ENCODE measurements around the gene GTSE1.
"Not testable (repeated sequence)": the region's sequence is repeated elsewhere in the genome, so short reads cannot be mapped to it uniquely, and the experiment has no call there.

The GTSE1 gene, protein sequence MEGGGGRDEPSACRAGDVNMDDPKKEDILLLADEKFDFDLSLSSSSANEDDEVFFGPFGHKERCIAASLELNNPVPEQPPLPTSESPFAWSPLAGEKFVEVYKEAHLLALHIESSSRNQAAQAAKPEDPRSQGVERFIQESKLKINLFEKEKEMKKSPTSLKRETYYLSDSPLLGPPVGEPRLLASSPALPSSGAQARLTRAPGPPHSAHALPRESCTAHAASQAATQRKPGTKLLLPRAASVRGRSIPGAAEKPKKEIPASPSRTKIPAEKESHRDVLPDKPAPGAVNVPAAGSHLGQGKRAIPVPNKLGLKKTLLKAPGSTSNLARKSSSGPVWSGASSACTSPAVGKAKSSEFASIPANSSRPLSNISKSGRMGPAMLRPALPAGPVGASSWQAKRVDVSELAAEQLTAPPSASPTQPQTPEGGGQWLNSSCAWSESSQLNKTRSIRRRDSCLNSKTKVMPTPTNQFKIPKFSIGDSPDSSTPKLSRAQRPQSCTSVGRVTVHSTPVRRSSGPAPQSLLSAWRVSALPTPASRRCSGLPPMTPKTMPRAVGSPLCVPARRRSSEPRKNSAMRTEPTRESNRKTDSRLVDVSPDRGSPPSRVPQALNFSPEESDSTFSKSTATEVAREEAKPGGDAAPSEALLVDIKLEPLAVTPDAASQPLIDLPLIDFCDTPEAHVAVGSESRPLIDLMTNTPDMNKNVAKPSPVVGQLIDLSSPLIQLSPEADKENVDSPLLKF

GRCh38 chr22:46296257-46297150 is at the start of gene GTSE1:
GTSE1 (plus strand) TSS chr22:46296870; CDS start chr22:46297401, 531 bp downstream.
- peak; percentile 97 for DNase-seq

DNA sequence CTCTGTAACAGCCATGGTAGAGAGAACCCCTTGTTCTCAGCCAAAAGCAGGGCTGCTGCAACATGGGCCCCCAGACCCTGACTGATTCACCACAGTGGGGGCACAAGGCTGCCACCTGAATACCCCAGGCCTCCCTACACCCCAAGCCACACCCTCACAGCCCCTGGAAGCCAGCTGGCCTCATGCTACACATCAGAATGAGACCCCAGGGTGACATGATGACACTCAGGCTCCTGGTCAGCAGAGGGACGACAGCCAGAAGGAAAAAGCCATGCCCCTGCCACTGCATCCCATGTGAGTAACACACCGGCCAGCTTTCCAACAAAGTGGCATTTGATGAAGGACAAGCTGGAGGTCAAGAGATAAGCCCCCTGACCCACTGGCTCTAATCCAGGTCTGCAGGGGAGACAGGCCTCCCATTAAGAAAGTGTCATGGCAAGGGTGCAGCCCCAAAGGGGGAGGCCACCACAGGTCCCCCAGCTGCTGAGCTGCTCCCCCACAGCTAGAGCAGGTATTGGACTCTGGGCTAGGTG is 49.2 kb upstream of the GTSE1 start:
- no peak for DNase-seq

- peak; percentile 96 for DNase-seq
Observed at GRCh38 chr22:46250035-46250782, 46.5 kb upstream of the GTSE1 start, which contains the start of gene CDPF1. CDPF1 (minus strand) TSS chr22:46250293; CDS start chr22:46248284, 2,009 bp downstream.

- no peak for DNase-seq
Observed at GRCh38 chr22:46250783-46251125, 45.9 kb upstream of the GTSE1 start.

GRCh38 chr22:46251266-46251665 is 45.4 kb upstream of the GTSE1 start:
- no peak for DNase-seq

DNA sequence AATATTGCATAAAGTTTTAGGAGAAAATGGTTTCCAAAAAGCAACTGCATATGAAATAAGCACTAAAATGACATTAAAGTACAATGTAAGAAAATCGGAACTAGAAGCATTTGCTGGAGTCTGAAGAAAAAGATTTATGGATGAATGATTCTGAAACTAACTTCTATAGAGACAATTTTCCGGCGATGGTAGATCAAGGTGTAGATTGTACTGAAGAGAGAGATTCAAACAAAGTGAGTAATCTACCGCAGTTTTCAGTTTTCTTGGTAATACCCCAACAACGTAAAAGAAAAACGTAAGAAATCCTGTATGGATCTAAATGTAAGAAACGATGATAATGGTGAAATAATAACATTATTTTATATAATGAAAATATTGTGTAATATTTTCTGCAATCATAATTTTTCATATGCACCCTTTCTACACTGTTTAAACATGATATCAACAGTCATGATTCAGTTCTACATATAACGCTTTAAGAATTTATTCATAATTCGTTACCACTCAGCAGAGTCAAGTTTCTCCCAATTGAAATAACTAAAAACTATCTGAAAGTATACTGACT is 44.8 kb upstream of the GTSE1 start:
- no peak for DNase-seq

- no peak for DNase-seq
Observed at GRCh38 chr22:46256358-46256958, 40.2 kb upstream of the GTSE1 start.

DNA sequence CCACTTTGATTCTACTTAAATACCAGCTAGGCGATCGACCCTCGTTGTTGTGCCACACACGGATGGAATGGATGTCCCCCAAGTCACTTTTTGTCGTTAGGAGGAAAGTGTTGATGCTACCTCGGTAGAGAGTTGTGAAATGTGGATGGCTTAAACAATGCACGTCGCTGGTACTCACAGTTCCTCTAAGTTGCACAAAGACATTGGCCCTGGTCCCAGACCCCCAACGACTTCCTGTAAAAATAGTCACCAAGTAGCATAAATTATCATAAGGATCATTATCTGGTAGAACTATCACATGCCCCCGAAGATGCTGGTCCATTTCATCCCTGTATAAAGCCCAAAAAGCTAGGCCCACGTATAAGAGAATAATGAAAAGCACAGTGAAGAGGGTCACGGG is 37.3 kb upstream of the GTSE1 start:
- DNase-seq, result no peak

DNA sequence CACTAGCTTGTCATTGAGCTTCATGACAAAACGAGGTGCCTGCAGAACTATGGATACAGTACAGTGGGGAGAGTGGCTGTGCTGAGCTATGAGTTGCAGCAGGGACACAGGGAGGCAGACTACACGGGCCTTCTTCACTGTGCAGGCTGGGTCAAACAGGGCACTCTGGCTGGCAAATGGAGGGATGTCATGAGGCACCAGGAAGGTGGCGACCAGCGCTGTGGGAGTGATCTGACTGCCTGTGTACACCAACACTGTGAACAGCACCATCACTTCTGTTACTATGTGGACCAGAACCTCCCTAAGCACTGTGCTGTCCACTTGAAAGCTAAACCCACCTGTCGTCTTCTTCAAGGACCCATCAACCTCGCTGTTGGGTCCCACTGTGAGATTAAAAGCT is 36.6 kb upstream of the GTSE1 start:
- DNase-seq, result no peak

DNA sequence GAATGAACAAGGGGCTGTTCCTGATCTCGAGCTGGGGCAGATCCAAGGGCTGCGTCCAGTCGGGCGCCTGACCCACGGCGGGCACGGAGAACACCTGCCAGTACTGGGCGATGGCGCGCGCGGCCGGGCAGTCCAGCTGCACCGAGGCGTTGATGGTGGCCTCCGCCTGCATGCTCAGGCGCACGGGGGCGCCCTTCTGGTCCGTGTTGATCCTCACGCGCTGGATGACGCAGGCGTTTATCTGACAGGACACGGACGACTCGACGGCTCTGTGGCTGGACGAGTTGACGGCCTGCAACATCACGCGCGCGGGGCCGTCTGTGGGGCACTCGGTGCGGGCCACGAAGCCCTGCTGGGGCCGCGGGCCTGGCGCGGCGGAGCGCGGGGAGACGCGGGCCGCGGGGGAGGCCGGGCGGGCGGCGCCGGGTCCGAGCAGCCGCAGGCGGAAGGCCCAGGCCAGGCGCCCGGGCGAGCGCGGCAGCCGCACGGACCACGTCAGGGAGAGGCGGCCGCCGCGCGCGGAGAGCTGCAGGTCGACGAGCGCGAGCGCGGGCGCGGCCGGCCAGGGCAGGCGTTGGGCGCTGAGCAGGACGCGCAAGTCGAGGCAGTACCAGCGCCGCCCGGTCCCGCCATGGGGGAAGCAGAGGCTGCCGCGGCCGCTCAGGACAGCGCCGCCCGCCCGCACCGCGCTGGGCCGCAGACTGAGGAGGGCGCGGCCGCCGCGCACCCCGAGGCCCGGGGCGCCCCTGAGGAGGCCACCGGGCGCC is 34.0 kb upstream of the GTSE1 start:
- no peak for DNase-seq

GRCh38 chr22:46263216-46263590 is 33.5 kb upstream of the GTSE1 start, which contains the start of gene PKDREJ:
PKDREJ (minus strand) TSS chr22:46263343; CDS start chr22:46263322, 21 bp downstream.
- no peak for DNase-seq

DNA sequence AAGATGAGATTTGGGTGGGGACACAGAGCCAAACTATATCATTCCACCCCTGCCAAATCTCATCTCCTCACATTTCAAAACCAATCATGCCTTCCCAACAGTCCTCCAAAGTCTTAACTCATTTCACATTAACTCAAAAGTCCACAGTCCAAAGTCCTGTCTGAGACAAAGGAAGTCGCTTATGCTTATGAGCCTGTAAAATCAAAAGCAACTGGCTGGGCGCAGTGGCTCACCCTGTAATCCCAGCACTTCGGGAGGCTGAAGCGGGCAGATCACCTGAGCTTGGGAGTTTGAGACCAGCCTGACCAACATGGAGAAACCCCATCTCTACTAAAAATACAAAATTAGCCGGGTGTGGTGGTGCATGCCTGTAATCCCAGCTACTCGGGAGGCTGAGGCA is 32.1 kb upstream of the GTSE1 start:
- DNase-seq, result not testable (repeated sequence)

DNA sequence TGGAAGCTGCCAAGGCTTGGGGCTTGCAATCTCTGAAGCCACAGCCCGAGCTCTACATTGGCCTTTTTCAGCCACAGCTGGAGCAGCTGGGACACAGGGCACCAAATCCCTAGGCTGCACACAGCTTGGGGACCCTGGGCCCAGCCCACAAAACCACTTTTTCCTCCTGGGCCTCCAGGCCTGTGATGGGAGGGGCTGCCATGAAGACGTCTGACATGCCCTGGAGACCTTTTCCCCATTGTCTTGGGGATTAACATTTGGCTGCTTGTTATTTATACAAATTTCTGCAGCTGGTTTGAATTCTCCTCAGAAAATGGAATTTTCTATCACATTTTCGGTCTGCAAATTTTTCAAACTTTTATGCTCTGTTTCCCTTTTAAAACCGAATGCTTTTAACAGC is 31.0 kb upstream of the GTSE1 start:
- DNase-seq, result not testable (repeated sequence)

DNA sequence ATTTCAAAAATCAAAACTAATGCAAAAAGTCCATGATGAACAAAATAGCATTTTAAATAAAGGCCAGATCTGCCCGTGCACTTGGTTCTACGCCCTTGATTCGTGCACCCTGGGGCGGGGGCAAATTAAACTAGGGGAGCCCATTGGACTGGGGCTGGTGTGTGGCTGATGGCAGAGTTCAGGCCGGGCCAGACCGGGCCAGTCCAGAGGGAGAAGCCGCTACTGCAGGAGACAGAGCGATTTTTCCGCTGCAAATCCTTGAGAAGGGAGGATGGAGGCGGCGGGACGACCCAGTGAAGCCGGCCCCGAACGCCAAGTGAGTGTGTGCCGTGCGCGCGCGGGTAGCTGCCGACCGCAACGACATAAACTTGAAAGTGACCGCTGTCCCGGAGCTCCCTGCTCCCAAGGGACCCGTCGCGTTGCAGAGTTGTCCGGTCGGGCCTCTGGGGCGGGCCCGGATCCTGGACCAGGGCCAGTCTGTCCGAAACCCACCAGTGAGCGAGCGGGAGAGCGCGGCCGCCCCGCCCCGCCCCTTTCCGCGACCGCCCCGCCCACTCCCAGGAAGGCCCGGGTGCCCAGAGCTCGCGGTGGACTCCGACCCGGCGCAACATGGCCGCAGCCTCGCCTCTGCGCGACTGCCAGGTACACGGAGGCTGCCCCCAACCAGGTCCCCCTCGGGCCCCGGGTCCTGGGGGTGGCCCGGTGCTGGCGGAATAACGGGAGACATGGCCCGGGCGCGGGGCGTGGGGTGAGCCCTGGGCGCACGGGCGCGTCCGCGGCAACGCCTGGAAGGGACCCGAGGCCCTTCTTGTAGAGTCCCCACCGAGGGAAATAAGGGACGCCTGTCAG is 29.0 kb upstream of the GTSE1 start, which contains the start of gene TTC38:
Gene TTC38, plus strand, starts transcription at position 578 of the 849 bp plus-strand sequence. Its CDS starts 32 bp downstream, at position 610.
- DNase-seq, result peak; percentile 83

DNA sequence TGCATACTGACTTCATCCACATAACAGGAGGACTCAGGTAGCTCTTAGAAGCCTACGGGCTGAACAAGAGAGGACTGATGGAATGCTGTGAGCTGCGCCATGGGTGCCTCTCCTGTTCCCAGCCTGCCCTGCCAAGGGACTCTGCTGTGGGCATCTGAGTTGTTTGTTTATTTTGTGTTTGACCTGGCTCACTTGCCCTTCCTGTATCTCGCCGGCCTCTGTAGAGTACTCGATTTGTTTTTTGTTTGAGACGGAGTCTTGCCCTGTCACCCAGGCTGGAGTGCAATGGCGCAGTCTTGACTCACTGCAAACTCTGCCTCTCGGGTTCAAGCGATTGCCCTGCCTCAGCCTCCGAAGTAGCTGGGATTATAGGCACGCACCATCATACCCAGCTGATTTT is 27.1 kb upstream of the GTSE1 start:
- no peak for DNase-seq

DNA sequence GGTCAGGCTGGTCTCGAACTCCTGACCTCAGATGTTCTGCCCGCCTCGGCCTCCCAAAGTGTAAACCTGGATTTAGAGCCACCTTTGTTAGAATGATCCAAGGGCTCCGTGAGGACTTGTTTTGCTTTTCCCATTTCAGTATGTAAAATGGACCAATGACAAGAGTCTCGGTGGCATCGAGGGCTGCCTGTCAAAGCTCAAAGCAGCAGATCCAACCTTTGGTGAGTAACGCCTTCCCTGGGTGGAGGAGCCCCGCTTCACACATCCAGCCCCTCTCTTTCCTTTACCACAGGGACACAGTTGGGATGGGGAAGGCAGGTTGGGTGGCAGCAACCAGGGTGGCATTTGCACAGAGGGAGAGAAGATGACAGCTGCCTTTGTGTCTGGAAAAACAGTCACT is 24.5 kb upstream of the GTSE1 start:
- DNase-seq, result no peak

DNA sequence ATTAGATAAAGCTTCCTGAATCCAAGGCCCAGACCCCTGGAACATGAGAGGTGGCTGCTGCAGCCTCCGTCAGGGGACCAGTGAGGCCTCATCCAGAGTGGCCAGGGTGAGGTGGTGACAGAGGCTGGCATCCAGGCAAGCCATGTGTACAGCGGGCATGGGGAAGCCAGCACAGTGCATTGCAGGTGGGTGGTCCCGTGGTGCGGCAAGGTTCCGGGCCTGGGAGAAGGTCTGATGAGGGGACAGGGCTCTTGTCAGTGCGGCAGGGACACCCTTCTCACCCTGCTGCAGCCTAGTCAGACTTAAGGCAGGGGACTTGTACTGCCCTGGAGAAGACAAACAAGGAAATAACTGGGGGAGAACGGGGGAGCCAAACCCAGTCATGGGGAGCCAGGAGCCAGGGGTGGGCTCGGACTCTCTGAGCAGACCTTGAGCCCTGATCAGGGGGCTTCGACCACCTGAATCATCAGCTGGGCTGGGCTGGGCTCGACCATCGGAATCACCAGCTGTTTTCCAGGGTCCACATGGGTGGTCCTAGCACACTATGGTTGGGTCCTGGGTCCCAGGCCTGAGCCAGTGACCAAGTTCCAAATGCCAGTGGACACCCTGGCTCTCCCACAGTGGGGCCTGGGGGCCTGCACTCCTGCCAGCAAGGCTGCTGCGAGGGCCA is 23.8 kb upstream of the GTSE1 start:
- no peak for DNase-seq

GRCh38 chr22:46273432-46274148 is 23.1 kb upstream of the GTSE1 start:
- DNase-seq, result no peak

Data from activated CD8-positive, alpha-beta memory T cell treated with anti-CD3 and anti-CD28 coated beads for 24 hours (primary cell).